Measurements from ENCODE around the gene NR6A1.

NR6A1 gene

GRCh38 chr9:124570942-124571666 is 200.0 kb downstream of the NR6A1 start:
- H4K20me1 ChIP-seq (ENCODE audit: low read depth, low read length): peaks cover 5% of the 10 kb centered on the region; the same call in 1 of the 2 replicates
- TF ChIP-seq CTCF (IDR thresholded peaks at IDR 0.05; ENCODE audit: insufficient read depth, low read length, poor library complexity, severe bottlenecking) (no peak), EZH2phosphoT487 (conservative IDR thresholded peaks at IDR 0.05; ENCODE audit: low read length) (no peak)
- H3K36me3 ChIP-seq (ENCODE audit: low read length): no peaks in the 10 kb centered on the region
- H3K27me3 ChIP-seq (ENCODE audit: low read length): no peaks in the 10 kb centered on the region
- H3K79me2 ChIP-seq (ENCODE audit: insufficient read depth, low read length): no peaks in the 10 kb centered on the region
- no peaks in the 10 kb centered on the region for H3K9me3 ChIP-seq (ENCODE audit: insufficient read depth, low read length)
- H3K4me3 ChIP-seq (ENCODE audit: insufficient read depth, low read length, poor library complexity, severe bottlenecking): no peak overlapping the region
- H3K9ac ChIP-seq (ENCODE audit: low read length): no peak overlapping the region
- no peaks in the 10 kb centered on the region for H3F3A ChIP-seq (ENCODE audit: insufficient read depth)
- H3K27ac ChIP-seq (ENCODE audit: low read depth, low read length): no peak overlapping the region
- no peaks in the 10 kb centered on the region for H3K9me2 ChIP-seq (replicated peaks; ENCODE audit: insufficient read depth, low read length)
- H2AFZ ChIP-seq (ENCODE audit: low read depth, low read length, severe bottlenecking): no peak overlapping the region
- no peak overlapping the region for H3K4me2 ChIP-seq (ENCODE audit: low read depth, low read length, poor library complexity, severe bottlenecking)

- no peaks in the 10 kb centered on the region for H3K36me3 ChIP-seq (ENCODE audit: low read length)
- no peaks in the 10 kb centered on the region for H3K27me3 ChIP-seq (ENCODE audit: low read length)
- no peaks in the 10 kb centered on the region for H3K79me2 ChIP-seq (ENCODE audit: insufficient read depth, low read length)
- no peak overlapping the region for H3K4me2 ChIP-seq (ENCODE audit: low read depth, low read length, poor library complexity, severe bottlenecking)
- no peak overlapping the region for H3K9ac ChIP-seq (ENCODE audit: low read length)
- H3K27ac ChIP-seq (ENCODE audit: low read depth, low read length): no peak overlapping the region
- no peak overlapping the region for H3K4me3 ChIP-seq (ENCODE audit: insufficient read depth, low read length, poor library complexity, severe bottlenecking)
- H3K9me2 ChIP-seq (replicated peaks; ENCODE audit: insufficient read depth, low read length): no peaks in the 10 kb centered on the region
- H2AFZ ChIP-seq (ENCODE audit: low read depth, low read length, severe bottlenecking): no peak overlapping the region
- H3F3A ChIP-seq (ENCODE audit: insufficient read depth): no peaks in the 10 kb centered on the region
- no peaks in the 10 kb centered on the region for H3K9me3 ChIP-seq (ENCODE audit: insufficient read depth, low read length)
- TF ChIP-seq CTCF (IDR thresholded peaks at IDR 0.05; ENCODE audit: insufficient read depth, low read length, poor library complexity, severe bottlenecking): no peak
- no peak for TF ChIP-seq EZH2phosphoT487 (conservative IDR thresholded peaks at IDR 0.05; ENCODE audit: low read length)
- peaks cover 5% of the 10 kb centered on the region; the same call in 1 of the 2 replicates for H4K20me1 ChIP-seq (ENCODE audit: low read depth, low read length)
Observed at GRCh38 chr9:124569942-124570341, 201.2 kb downstream of the NR6A1 start.

GRCh38 chr9:124567362-124567761 is 203.7 kb downstream of the NR6A1 start:
- no peak for TF ChIP-seq CTCF (IDR thresholded peaks at IDR 0.05; ENCODE audit: insufficient read depth, low read length, poor library complexity, severe bottlenecking)
- no peak overlapping the region for H3K27ac ChIP-seq (ENCODE audit: low read depth, low read length)

More at GRCh38 chr9:124567362-124567761, 203.7 kb downstream of the NR6A1 start:
- H2AFZ ChIP-seq (ENCODE audit: low read depth, low read length, severe bottlenecking): no peak overlapping the region
- peaks cover 5% of the 10 kb centered on the region; the same call in 1 of the 2 replicates for H4K20me1 ChIP-seq (ENCODE audit: low read depth, low read length)
- H3F3A ChIP-seq (ENCODE audit: insufficient read depth): no peaks in the 10 kb centered on the region
- no peak overlapping the region for H3K4me2 ChIP-seq (ENCODE audit: low read depth, low read length, poor library complexity, severe bottlenecking)
- no peaks in the 10 kb centered on the region for H3K9me2 ChIP-seq (replicated peaks; ENCODE audit: insufficient read depth, low read length)
- no peaks in the 10 kb centered on the region for H3K27me3 ChIP-seq (ENCODE audit: low read length)
- no peaks in the 10 kb centered on the region for H3K36me3 ChIP-seq (ENCODE audit: low read length)
- H3K79me2 ChIP-seq (ENCODE audit: insufficient read depth, low read length): no peaks in the 10 kb centered on the region
- no peak overlapping the region for H3K9ac ChIP-seq (ENCODE audit: low read length)
- H3K4me3 ChIP-seq (ENCODE audit: insufficient read depth, low read length, poor library complexity, severe bottlenecking): no peak overlapping the region
- no peaks in the 10 kb centered on the region for H3K9me3 ChIP-seq (ENCODE audit: insufficient read depth, low read length)
